GM19467 (cell line): Measurements from ENCODE around the gene OR5A2.
A peak's percentile ranks its signal among the peaks of the same experiment; 100 is the strongest.
"Not testable (repeated sequence)": the region's sequence is repeated elsewhere in the genome, so short reads cannot be mapped to it uniquely, and the experiment has no call there.

Source experiments
- ATAC-seq: cut with Tn5 transposase; IDR thresholded peaks from one replicate; pipeline ENCODE4 v1.9.1; 2021; ENCODE audit warnings: mild to moderate bottlenecking, moderate library complexity; ENCODE audit not compliant: unreplicated experiment

OR5A2 gene

GRCh38 chr11:59426361-59427067, at the start of gene OR5A2:
Gene OR5A2, minus strand, starts transcription at chr11:59426413. Its CDS starts 3,460 bp downstream, at chr11:59422953.
- no peak for ATAC-seq

- ATAC-seq: no peak
Measured at GRCh38 chr11:59475176-59475575, 49.0 kb upstream of the OR5A2 start.

GRCh38 chr11:59473015-59473414, 46.8 kb upstream of the OR5A2 start, which contains the start of gene OR4D10:
Gene OR4D10, plus strand, starts transcription at chr11:59473315. Its CDS starts 4,115 bp downstream, at chr11:59477430.
- no peak for ATAC-seq

GRCh38 chr11:59463190-59463641, 37.0 kb upstream of the OR5A2 start:
- ATAC-seq: no peak

- ATAC-seq: no peak
Measured at GRCh38 chr11:59459916-59460315, 33.7 kb upstream of the OR5A2 start.

- no peak for ATAC-seq
Measured at GRCh38 chr11:59456661-59457060, 30.4 kb upstream of the OR5A2 start, which contains the start of gene OR4D6. Gene OR4D6, plus strand, starts transcription at chr11:59456961. Its CDS starts 0 bp downstream, at chr11:59456961.

- ATAC-seq: no peak
Measured at GRCh38 chr11:59448484-59448883, 22.3 kb upstream of the OR5A2 start.

- ATAC-seq: not testable (repeated sequence)
Measured at GRCh38 chr11:59445624-59446023, 19.4 kb upstream of the OR5A2 start.

- ATAC-seq: no peak
Measured at GRCh38 chr11:59437770-59438169, 11.6 kb upstream of the OR5A2 start.

GRCh38 chr11:59436169-59436568, 10.0 kb upstream of the OR5A2 start, which contains the start of gene OR5A1:
Gene OR5A1, plus strand, starts transcription at chr11:59436469. Its CDS starts 6,700 bp downstream, at chr11:59443169.
- no peak for ATAC-seq

- peak; percentile 80 for ATAC-seq
Measured at GRCh38 chr11:59429924-59430516, 3.8 kb upstream of the OR5A2 start.

- no peak for ATAC-seq
Measured at GRCh38 chr11:59427068-59427382, 812 bp upstream of the OR5A2 start.

- ATAC-seq: no peak
Measured at GRCh38 chr11:59425131-59425530, 1.1 kb downstream of the OR5A2 start.

- no peak for ATAC-seq
Measured at GRCh38 chr11:59423835-59424234, 2.4 kb downstream of the OR5A2 start.

- ATAC-seq: no peak
Measured at GRCh38 chr11:59418156-59418555, 8.1 kb downstream of the OR5A2 start.

GRCh38 chr11:59417023-59417422, 9.2 kb downstream of the OR5A2 start:
- ATAC-seq: no peak

- no peak for ATAC-seq
Measured at GRCh38 chr11:59416613-59417012, 9.6 kb downstream of the OR5A2 start.

GRCh38 chr11:59415111-59415510, 11.1 kb downstream of the OR5A2 start:
- no peak for ATAC-seq

- ATAC-seq: no peak
Measured at GRCh38 chr11:59413646-59414045, 12.6 kb downstream of the OR5A2 start.

- no peak for ATAC-seq
Measured at GRCh38 chr11:59403546-59403945, 22.7 kb downstream of the OR5A2 start.

- no peak for ATAC-seq
Measured at GRCh38 chr11:59401262-59401552, 25.0 kb downstream of the OR5A2 start.

- ATAC-seq: no peak
Measured at GRCh38 chr11:59400461-59401261, 25.6 kb downstream of the OR5A2 start.
